Lower leg skin (tissue), 3 donors: ENCODE measurements around the gene PDE9A.

ENCODE experiments used
- POLR2A ChIP-seq, 2 donors: fragments of 450-650 bp; IDR thresholded peaks; one replicate each; pipeline ENCODE4 v1.6.1; 2016 to 2017; ENCODE audit warnings: antibody characterized with exemption in 2 of 2, mild to moderate bottlenecking in 1 of 2, moderate library complexity in 1 of 2
- TF ChIP-seq, protein P1 (sequence below), 3 donors: fragments of 450-650 bp; IDR thresholded peaks; one replicate each; pipeline ENCODE4 v1.5.1; 2016; ENCODE audit warnings: antibody characterized with exemption in 3 of 3, mild to moderate bottlenecking in 3 of 3, moderate library complexity in 2 of 3

DNA sequence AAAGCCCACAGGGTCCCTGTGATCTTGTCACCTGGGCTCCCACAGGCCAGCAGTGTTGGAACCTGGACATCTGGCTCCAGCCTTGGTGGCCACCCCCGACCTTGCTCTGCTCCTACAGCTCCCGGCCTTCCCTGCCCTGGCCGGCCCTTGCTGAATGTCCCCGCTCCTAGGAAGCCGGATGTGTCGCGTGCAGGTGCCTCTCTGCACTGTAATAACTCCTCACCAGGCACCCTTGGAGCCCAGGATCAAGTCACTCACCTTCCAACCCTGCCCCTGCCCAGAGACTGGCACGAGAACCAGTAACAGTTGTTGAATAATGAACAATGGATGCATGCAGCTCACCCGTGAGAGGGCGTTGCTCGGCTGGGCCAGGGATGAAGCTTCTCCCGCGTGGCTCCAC lies 12.1 kb downstream of the PDE9A start:
- TF ChIP-seq, protein P1, sequence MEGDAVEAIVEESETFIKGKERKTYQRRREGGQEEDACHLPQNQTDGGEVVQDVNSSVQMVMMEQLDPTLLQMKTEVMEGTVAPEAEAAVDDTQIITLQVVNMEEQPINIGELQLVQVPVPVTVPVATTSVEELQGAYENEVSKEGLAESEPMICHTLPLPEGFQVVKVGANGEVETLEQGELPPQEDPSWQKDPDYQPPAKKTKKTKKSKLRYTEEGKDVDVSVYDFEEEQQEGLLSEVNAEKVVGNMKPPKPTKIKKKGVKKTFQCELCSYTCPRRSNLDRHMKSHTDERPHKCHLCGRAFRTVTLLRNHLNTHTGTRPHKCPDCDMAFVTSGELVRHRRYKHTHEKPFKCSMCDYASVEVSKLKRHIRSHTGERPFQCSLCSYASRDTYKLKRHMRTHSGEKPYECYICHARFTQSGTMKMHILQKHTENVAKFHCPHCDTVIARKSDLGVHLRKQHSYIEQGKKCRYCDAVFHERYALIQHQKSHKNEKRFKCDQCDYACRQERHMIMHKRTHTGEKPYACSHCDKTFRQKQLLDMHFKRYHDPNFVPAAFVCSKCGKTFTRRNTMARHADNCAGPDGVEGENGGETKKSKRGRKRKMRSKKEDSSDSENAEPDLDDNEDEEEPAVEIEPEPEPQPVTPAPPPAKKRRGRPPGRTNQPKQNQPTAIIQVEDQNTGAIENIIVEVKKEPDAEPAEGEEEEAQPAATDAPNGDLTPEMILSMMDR (IDR thresholded peaks at IDR 0.05) = no peak
- no peak for TF ChIP-seq POLR2A (IDR thresholded peaks at IDR 0.05)
